HG03575 (cell line): ENCODE results near the gene PARP4.
"Not testable (repeated sequence)": the region's sequence is repeated elsewhere in the genome, so short reads cannot be mapped to it uniquely, and the experiment has no call there.

Source experiments
- ATAC-seq: cut with Tn5 transposase; IDR thresholded peaks from one replicate; pipeline ENCODE4 v1.9.1; 2021; ENCODE audit not compliant: unreplicated experiment, insufficient number of reproducible peaks, low FRiP score; ENCODE audit errors: extremely low read depth

PARP4 gene

GRCh38 chr13:24506698-24507335, 5.8 kb downstream of the PARP4 start:
- no peak for ATAC-seq

- not testable (repeated sequence) for ATAC-seq
These were observed 6.3 kb downstream of the PARP4 start for GRCh38 chr13:24506283-24506682.

- ATAC-seq = no peak
These were observed 6.8 kb downstream of the PARP4 start for GRCh38 chr13:24505756-24506155.

GRCh38 chr13:24505256-24505655, 7.3 kb downstream of the PARP4 start:
- ATAC-seq = no peak

- no peak for ATAC-seq
These were observed 9.2 kb downstream of the PARP4 start for GRCh38 chr13:24503379-24503696.

GRCh38 chr13:24502533-24503378, 9.8 kb downstream of the PARP4 start:
- ATAC-seq = no peak

- no peak for ATAC-seq
These were observed 11.6 kb downstream of the PARP4 start for GRCh38 chr13:24500977-24501376.

- no peak for ATAC-seq
These were observed 14.8 kb downstream of the PARP4 start for GRCh38 chr13:24497742-24498141.

GRCh38 chr13:24496295-24496694, 16.3 kb downstream of the PARP4 start:
- not testable (repeated sequence) for ATAC-seq

GRCh38 chr13:24495151-24495729, 17.3 kb downstream of the PARP4 start:
- ATAC-seq = no peak

- no peak for ATAC-seq
These were observed 19.2 kb downstream of the PARP4 start for GRCh38 chr13:24493356-24493755.

GRCh38 chr13:24491845-24492244, 20.7 kb downstream of the PARP4 start:
- no peak for ATAC-seq

GRCh38 chr13:24489721-24490120, 22.9 kb downstream of the PARP4 start:
- ATAC-seq = no peak

GRCh38 chr13:24488092-24488491, 24.5 kb downstream of the PARP4 start:
- not testable (repeated sequence) for ATAC-seq

GRCh38 chr13:24486017-24486657, 26.4 kb downstream of the PARP4 start:
- ATAC-seq = not testable (repeated sequence)

- no peak for ATAC-seq
These were observed 38.9 kb downstream of the PARP4 start for GRCh38 chr13:24473686-24474085.

- ATAC-seq = not testable (repeated sequence)
These were observed 40.4 kb downstream of the PARP4 start for GRCh38 chr13:24472129-24472528.

GRCh38 chr13:24463078-24463477, 49.5 kb downstream of the PARP4 start:
- ATAC-seq = no peak

GRCh38 chr13:24460256-24460655, 52.3 kb downstream of the PARP4 start:
- ATAC-seq = no peak

GRCh38 chr13:24459726-24460125, 52.9 kb downstream of the PARP4 start:
- ATAC-seq = no peak
